AG04449 (cell line): ENCODE results near the gene SLC25A25.

Experiments used
- CTCF ChIA-PET: fragments of 350-600 bp; formaldehyde crosslinking; extraction: SDS; loops from one replicate; lab custom pipeline; 2021; ENCODE audit warnings: antibody characterized with exemption; lab: Yijun Ruan, JAX
- POLR2A ChIA-PET: fragments of 400-600, 350-600 bp; formaldehyde crosslinking; extraction: SDS; loops from one replicate; lab custom pipeline; 2020; ENCODE audit warnings: antibody characterized with exemption, inconsistent platforms; lab: Yijun Ruan, JAX
- DNase-seq: peaks from one replicate; pipeline ENCODE4 v3.0.0-alpha.2; 2010; ENCODE audit warnings: low read depth, low spot score
- H3K4me3 ChIP-seq: 2 replicates; pipeline ENCODE4 v1.5.1; 2011; ENCODE audit warnings: low read depth, mild to moderate bottlenecking, control low read depth, low read length
- CTCF ChIP-seq: IDR thresholded peaks from one replicate; pipeline ENCODE4 v1.5.1; 2011; ENCODE audit warnings: mild to moderate bottlenecking, moderate library complexity, low read length, control low read depth, inconsistent platforms; ENCODE audit not compliant: insufficient read depth; ENCODE audit errors: missing control alignments

SLC25A25 gene

GRCh38 chr9:128101690-128102089 is 33.7 kb downstream of the SLC25A25 start:
- TF ChIP-seq CTCF: no peak
- no peak overlapping the region for H3K4me3 ChIP-seq
- CTCF ChIA-PET: interaction anchor here (1.2 to 14.9 kb wide), 5 partner anchors 14 to 27 kb away, joined by 3 to 264 read pairs (median 4); no protein-coding TSS in a partner anchor
- POLR2A ChIA-PET: no interaction called here
- no peak for DNase-seq

GRCh38 chr9:128102196-128102595 is 34.2 kb downstream of the SLC25A25 start:
- no peak overlapping the region for H3K4me3 ChIP-seq
- DNase-seq: no peak
- ChIA-PET POLR2A (no interaction called here), CTCF (interaction anchor here (1.2 to 14.9 kb wide), 4 partner anchors 13 to 310 kb away, joined by 3 to 264 read pairs (median 4); no protein-coding TSS in a partner anchor)
- no peak for TF ChIP-seq CTCF

GRCh38 chr9:128102861-128103588 is 35.0 kb downstream of the SLC25A25 start:
- CTCF ChIA-PET: interaction anchor here (0.5 to 14.9 kb wide), 8 partner anchors 8 to 309 kb away, joined by 3 to 264 read pairs (median 4); no protein-coding TSS in a partner anchor
- no peak for DNase-seq
- POLR2A ChIA-PET: no interaction called here
- TF ChIP-seq CTCF: no peak
- no peak overlapping the region for H3K4me3 ChIP-seq

- no peak for DNase-seq
- CTCF ChIA-PET: interaction anchor here (0.9 to 14.9 kb wide), 8 partner anchors 9 to 309 kb away, joined by 3 to 264 read pairs (median 4); no protein-coding TSS in a partner anchor
- no peak for TF ChIP-seq CTCF
- H3K4me3 ChIP-seq: no peak overlapping the region
- POLR2A ChIA-PET: no interaction called here
Measured at GRCh38 chr9:128103589-128103962, 35.5 kb downstream of the SLC25A25 start.

GRCh38 chr9:128104171-128104618 is 36.2 kb downstream of the SLC25A25 start:
- TF ChIP-seq CTCF: no peak
- POLR2A ChIA-PET: interaction anchor here (1.0 kb wide), 1 partner anchor 23 kb away, joined by 3 read pairs; no protein-coding TSS in a partner anchor
- CTCF ChIA-PET: interaction anchor here (1.1 to 14.9 kb wide), 5 partner anchors 11 to 161 kb away, joined by 4 to 264 read pairs (median 11); no protein-coding TSS in a partner anchor
- no peak overlapping the region for H3K4me3 ChIP-seq
- DNase-seq: no peak

- TF ChIP-seq CTCF: no peak
- no peak overlapping the region for H3K4me3 ChIP-seq
- ChIA-PET CTCF (interaction anchor here (0.6 to 14.9 kb wide), 5 partner anchors 9 to 163 kb away, joined by 3 to 264 read pairs (median 11); no protein-coding TSS in a partner anchor), POLR2A (no interaction called here)
- DNase-seq: no peak
Measured at GRCh38 chr9:128105538-128106175, 37.6 kb downstream of the SLC25A25 start.
